Adrenal gland (tissue), 5 donors: ENCODE results near the gene YKT6.

ENCODE experiments used
- POLR2A ChIP-seq, 2 donors: fragments of 450-650 bp; IDR thresholded peaks; one replicate each; pipeline ENCODE4 v1.6.1; 2017; ENCODE audit warnings: antibody characterized with exemption in 2 of 2, mild to moderate bottlenecking in 2 of 2, moderate library complexity in 1 of 2
- TF ChIP-seq, protein P1 (sequence below), 6 experiments: fragments of 450-650 bp in 4 of 6; fragments of 200-600 bp in 2 of 6; sonication (generic) in 1 of 6; IDR thresholded peaks; 1 replicate in 5 of 6; 2 replicates in 1 of 6; pipeline versions ENCODE4 v1.5.1 to v1.8.0; 2016 to 2021; ENCODE audit warnings: antibody characterized with exemption in 6 of 6, mild to moderate bottlenecking in 2 of 6, moderate library complexity in 1 of 6
- donor health status: DM: no; HTN: no; CAD: no.

DNA sequence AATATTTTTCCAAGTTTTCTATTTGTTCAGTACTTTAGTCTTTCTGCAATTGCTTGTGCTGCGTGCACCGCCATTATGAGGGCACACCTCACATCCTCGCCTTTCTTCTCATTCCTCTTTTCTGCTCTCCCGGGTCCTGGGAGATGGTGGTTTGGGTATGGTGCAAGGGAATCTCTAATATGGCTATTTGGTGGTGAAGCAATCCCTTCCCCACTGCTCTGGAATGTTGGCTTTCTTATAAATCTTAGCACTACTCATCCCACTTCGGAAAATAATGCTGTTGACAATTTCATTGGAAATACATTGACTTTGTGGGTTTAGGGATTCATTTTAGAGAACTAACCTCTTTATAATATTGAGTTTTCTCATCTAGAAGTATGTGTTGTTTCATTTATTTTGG lies 9.6 kb upstream of the YKT6 start:
- TF ChIP-seq, protein P1, sequence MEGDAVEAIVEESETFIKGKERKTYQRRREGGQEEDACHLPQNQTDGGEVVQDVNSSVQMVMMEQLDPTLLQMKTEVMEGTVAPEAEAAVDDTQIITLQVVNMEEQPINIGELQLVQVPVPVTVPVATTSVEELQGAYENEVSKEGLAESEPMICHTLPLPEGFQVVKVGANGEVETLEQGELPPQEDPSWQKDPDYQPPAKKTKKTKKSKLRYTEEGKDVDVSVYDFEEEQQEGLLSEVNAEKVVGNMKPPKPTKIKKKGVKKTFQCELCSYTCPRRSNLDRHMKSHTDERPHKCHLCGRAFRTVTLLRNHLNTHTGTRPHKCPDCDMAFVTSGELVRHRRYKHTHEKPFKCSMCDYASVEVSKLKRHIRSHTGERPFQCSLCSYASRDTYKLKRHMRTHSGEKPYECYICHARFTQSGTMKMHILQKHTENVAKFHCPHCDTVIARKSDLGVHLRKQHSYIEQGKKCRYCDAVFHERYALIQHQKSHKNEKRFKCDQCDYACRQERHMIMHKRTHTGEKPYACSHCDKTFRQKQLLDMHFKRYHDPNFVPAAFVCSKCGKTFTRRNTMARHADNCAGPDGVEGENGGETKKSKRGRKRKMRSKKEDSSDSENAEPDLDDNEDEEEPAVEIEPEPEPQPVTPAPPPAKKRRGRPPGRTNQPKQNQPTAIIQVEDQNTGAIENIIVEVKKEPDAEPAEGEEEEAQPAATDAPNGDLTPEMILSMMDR (IDR thresholded peaks at IDR 0.05): no peak
- no peak for TF ChIP-seq POLR2A (IDR thresholded peaks at IDR 0.05)
